ENCODE measurements around the gene RBM15. TPM values are rescaled to one million over a fixed set of nuclear protein-coding genes. Genes with fewer than 3 reads are reported as not detected.

Gene RBM15
- total and polyA plus RNA-seq, 2 of the 13 experiments (the other 11 are each of a cell fraction or from before 2014, with no cell fraction given): 13.5 to 36.4 TPM

DNA sequence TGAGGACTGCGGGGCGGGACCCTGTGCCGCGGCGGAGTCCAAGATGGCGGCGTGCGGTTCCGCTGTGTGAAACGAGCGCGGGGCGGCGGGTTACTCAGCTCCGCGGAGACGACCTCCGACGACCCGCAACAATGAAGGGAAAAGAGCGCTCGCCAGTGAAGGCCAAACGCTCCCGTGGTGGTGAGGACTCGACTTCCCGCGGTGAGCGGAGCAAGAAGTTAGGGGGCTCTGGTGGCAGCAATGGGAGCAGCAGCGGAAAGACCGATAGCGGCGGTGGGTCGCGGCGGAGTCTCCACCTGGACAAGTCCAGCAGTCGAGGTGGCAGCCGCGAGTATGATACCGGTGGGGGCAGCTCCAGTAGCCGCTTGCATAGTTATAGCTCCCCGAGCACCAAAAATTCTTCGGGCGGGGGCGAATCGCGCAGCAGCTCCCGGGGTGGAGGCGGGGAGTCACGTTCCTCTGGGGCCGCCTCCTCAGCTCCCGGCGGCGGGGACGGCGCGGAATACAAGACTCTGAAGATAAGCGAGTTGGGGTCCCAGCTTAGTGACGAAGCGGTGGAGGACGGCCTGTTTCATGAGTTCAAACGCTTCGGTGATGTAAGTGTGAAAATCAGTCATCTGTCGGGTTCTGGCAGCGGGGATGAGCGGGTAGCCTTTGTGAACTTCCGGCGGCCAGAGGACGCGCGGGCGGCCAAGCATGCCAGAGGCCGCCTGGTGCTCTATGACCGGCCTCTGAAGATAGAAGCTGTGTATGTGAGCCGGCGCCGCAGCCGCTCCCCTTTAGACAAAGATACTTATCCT, 430 bp downstream of the RBM15 start (continued):
- no peak; the same call in 1 of the 2 replicates for TF ChIP-seq ZBTB4 (CRISPR knock-in tag; IDR thresholded peaks at IDR 0.05; ENCODE audit: borderline replicate concordance)
- no peak for TF ChIP-seq SOX6 (IDR thresholded peaks at IDR 0.05)
- TF ChIP-seq SOX6 (CRISPR knock-in tag; IDR thresholded peaks at IDR 0.05): peak; percentile 32; the same call in 1 of the 2 replicates
- TF ChIP-seq, protein P1, sequence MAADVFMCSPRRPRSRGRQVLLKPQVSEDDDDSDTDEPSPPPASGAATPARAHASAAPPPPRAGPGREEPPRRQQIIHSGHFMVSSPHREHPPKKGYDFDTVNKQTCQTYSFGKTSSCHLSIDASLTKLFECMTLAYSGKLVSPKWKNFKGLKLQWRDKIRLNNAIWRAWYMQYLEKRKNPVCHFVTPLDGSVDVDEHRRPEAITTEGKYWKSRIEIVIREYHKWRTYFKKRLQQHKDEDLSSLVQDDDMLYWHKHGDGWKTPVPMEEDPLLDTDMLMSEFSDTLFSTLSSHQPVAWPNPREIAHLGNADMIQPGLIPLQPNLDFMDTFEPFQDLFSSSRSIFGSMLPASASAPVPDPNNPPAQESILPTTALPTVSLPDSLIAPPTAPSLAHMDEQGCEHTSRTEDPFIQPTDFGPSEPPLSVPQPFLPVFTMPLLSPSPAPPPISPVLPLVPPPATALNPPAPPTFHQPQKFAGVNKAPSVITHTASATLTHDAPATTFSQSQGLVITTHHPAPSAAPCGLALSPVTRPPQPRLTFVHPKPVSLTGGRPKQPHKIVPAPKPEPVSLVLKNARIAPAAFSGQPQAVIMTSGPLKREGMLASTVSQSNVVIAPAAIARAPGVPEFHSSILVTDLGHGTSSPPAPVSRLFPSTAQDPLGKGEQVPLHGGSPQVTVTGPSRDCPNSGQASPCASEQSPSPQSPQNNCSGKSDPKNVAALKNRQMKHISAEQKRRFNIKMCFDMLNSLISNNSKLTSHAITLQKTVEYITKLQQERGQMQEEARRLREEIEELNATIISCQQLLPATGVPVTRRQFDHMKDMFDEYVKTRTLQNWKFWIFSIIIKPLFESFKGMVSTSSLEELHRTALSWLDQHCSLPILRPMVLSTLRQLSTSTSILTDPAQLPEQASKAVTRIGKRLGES (CRISPR knock-in tag; IDR thresholded peaks at IDR 0.05; ENCODE audit: borderline replicate concordance): no peak
- no peak for TF ChIP-seq NCOA5 (CRISPR knock-in tag; IDR thresholded peaks at IDR 0.05)
- TF ChIP-seq SOX5 (CRISPR knock-in tag; IDR thresholded peaks at IDR 0.05; ENCODE audit: borderline replicate concordance): no peak
- TF ChIP-seq, protein P2, sequence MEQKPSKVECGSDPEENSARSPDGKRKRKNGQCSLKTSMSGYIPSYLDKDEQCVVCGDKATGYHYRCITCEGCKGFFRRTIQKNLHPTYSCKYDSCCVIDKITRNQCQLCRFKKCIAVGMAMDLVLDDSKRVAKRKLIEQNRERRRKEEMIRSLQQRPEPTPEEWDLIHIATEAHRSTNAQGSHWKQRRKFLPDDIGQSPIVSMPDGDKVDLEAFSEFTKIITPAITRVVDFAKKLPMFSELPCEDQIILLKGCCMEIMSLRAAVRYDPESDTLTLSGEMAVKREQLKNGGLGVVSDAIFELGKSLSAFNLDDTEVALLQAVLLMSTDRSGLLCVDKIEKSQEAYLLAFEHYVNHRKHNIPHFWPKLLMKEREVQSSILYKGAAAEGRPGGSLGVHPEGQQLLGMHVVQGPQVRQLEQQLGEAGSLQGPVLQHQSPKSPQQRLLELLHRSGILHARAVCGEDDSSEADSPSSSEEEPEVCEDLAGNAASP (CRISPR knock-in tag; IDR thresholded peaks at IDR 0.05; ENCODE audit: borderline replicate concordance): no peak; the same call in 1 of the 2 replicates
- no peak for TF ChIP-seq PITX1 (CRISPR knock-in tag; IDR thresholded peaks at IDR 0.05)
- no peak for TF ChIP-seq ELF4 (CRISPR knock-in tag; IDR thresholded peaks at IDR 0.05; ENCODE audit: borderline replicate concordance)
- no peak for TF ChIP-seq TRIM24 (CRISPR knock-in tag; IDR thresholded peaks at IDR 0.05)
- no peak for TF ChIP-seq ZNF598 (CRISPR knock-in tag; IDR thresholded peaks at IDR 0.05; ENCODE audit: borderline replicate concordance)
- no peak for TF ChIP-seq ZNF230 (CRISPR knock-in tag; IDR thresholded peaks at IDR 0.05)
- TF ChIP-seq MTA3 (CRISPR knock-in tag; IDR thresholded peaks at IDR 0.05): no peak
- no peak for TF ChIP-seq CBX2 (IDR thresholded peaks at IDR 0.05; ENCODE audit: low read depth, low read length)
- TF ChIP-seq CBX2 (CRISPR knock-in tag; IDR thresholded peaks at IDR 0.05; ENCODE audit: low read depth): no peak
- no peak for TF ChIP-seq ZNF33A (CRISPR knock-in tag; IDR thresholded peaks at IDR 0.05; ENCODE audit: borderline replicate concordance)

All from HepG2 (cell line).